Muscle layer of colon (tissue), 2 donors: ENCODE data around the gene MYO5B.

Experiments
- H3K27ac ChIP-seq: one replicate; pipeline ENCODE4 v1.7.0; 2013; ENCODE audit warnings: low read depth, mild to moderate bottlenecking, low read length, moderate library complexity
- H3K27me3 ChIP-seq, 2 donors: one replicate each; pipeline ENCODE4 v1.7.0; 2013; ENCODE audit warnings: low read length in 2 of 2, mild to moderate bottlenecking in 2 of 2; ENCODE audit not compliant: insufficient read depth in 2 of 2, control insufficient read depth in 1 of 2
- H3K36me3 ChIP-seq: one replicate; pipeline ENCODE4 v1.7.0; 2013; ENCODE audit warnings: mild to moderate bottlenecking, low read length; ENCODE audit not compliant: insufficient read depth
- H3K4me1 ChIP-seq: one replicate; pipeline ENCODE4 v1.7.0; 2013; ENCODE audit warnings: mild to moderate bottlenecking, low read length; ENCODE audit not compliant: insufficient read depth
- H3K4me3 ChIP-seq, 2 donors: one replicate each; pipeline ENCODE4 v1.7.0; 2013; ENCODE audit warnings: low read length in 2 of 2, low read depth in 1 of 2, mild to moderate bottlenecking in 1 of 2, moderate library complexity in 1 of 2
- H3K9ac ChIP-seq: one replicate; pipeline ENCODE4 v1.7.0; 2013; ENCODE audit warnings: low read length
- H3K9me3 ChIP-seq: one replicate; pipeline ENCODE4 v1.7.0; 2013; ENCODE audit warnings: mild to moderate bottlenecking, low read length
- donor health status: abdominal sarcoma.
- donor health status: Adenocarcinoma of cecum.

Gene MYO5B

GRCh38 chr18:50057009-50057408 is 137.9 kb downstream of the MYO5B start:
- H3K27me3 ChIP-seq = no peaks in the 10 kb centered on the region

GRCh38 chr18:50056185-50056584 is 138.8 kb downstream of the MYO5B start:
- Histone ChIP-seq H3K4me1 (no peaks in the 10 kb centered on the region), H3K27ac (no peak overlapping the region), H3K4me3 (no peak overlapping the region), H3K36me3 (no peaks in the 10 kb centered on the region), H3K9ac (no peak overlapping the region), H3K9me3 (no peaks in the 10 kb centered on the region), H3K27me3 (no peaks in the 10 kb centered on the region)

More at GRCh38 chr18:50057009-50057408, 137.9 kb downstream of the MYO5B start:
- Histone ChIP-seq H3K4me3 (no peak overlapping the region), H3K36me3 (no peaks in the 10 kb centered on the region), H3K9me3 (no peaks in the 10 kb centered on the region), H3K4me1 (no peaks in the 10 kb centered on the region), H3K27ac (no peak overlapping the region), H3K9ac (no peak overlapping the region)

- Histone ChIP-seq H3K27ac (no peak overlapping the region), H3K9ac (no peak overlapping the region), H3K4me1 (no peaks in the 10 kb centered on the region), H3K36me3 (no peaks in the 10 kb centered on the region), H3K9me3 (no peaks in the 10 kb centered on the region), H3K4me3 (no peak overlapping the region), H3K27me3 (no peaks in the 10 kb centered on the region)
Measured at GRCh38 chr18:50055488-50055887, 139.5 kb downstream of the MYO5B start.

GRCh38 chr18:50053111-50053510 is 141.8 kb downstream of the MYO5B start:
- Histone ChIP-seq H3K4me1 (no peaks in the 10 kb centered on the region), H3K36me3 (no peaks in the 10 kb centered on the region), H3K4me3 (no peak overlapping the region), H3K9me3 (no peaks in the 10 kb centered on the region), H3K27ac (no peak overlapping the region), H3K27me3 (no peaks in the 10 kb centered on the region), H3K9ac (no peak overlapping the region)

GRCh38 chr18:50051288-50051687 is 143.7 kb downstream of the MYO5B start:
- Histone ChIP-seq H3K27ac (no peak overlapping the region), H3K36me3 (no peaks in the 10 kb centered on the region), H3K9me3 (no peaks in the 10 kb centered on the region), H3K9ac (no peak overlapping the region), H3K4me3 (no peak overlapping the region), H3K4me1 (no peaks in the 10 kb centered on the region), H3K27me3 (no peaks in the 10 kb centered on the region)

GRCh38 chr18:50045126-50045525 is 149.8 kb downstream of the MYO5B start:
- Histone ChIP-seq H3K27me3 (no peaks in the 10 kb centered on the region), H3K9ac (no peak overlapping the region), H3K36me3 (no peaks in the 10 kb centered on the region), H3K9me3 (no peaks in the 10 kb centered on the region), H3K4me1 (no peaks in the 10 kb centered on the region), H3K4me3 (no peak overlapping the region), H3K27ac (no peak overlapping the region)

- H3K27ac ChIP-seq = no peak overlapping the region
- no peaks in the 10 kb centered on the region for H3K27me3 ChIP-seq
- H3K36me3 ChIP-seq = no peaks in the 10 kb centered on the region
- no peaks in the 10 kb centered on the region for H3K9me3 ChIP-seq
- no peaks in the 10 kb centered on the region for H3K4me1 ChIP-seq
- H3K9ac ChIP-seq = no peak overlapping the region
- H3K4me3 ChIP-seq = no peak overlapping the region
Measured at GRCh38 chr18:50044402-50044801, 150.5 kb downstream of the MYO5B start.

GRCh38 chr18:50042611-50043010 is 152.3 kb downstream of the MYO5B start:
- no peaks in the 10 kb centered on the region for H3K9me3 ChIP-seq
- no peaks in the 10 kb centered on the region for H3K4me1 ChIP-seq
- H3K9ac ChIP-seq = no peak overlapping the region
- no peak overlapping the region for H3K4me3 ChIP-seq
- no peak overlapping the region for H3K27ac ChIP-seq
- no peaks in the 10 kb centered on the region for H3K36me3 ChIP-seq
- H3K27me3 ChIP-seq = no peaks in the 10 kb centered on the region

- no peak overlapping the region for H3K27ac ChIP-seq
- H3K9me3 ChIP-seq = no peaks in the 10 kb centered on the region
- no peaks in the 10 kb centered on the region for H3K27me3 ChIP-seq
- no peaks in the 10 kb centered on the region for H3K36me3 ChIP-seq
- H3K4me3 ChIP-seq = no peak overlapping the region
- no peaks in the 10 kb centered on the region for H3K4me1 ChIP-seq
- H3K9ac ChIP-seq = no peak overlapping the region
Measured at GRCh38 chr18:50039746-50040145, 155.2 kb downstream of the MYO5B start.

- Histone ChIP-seq H3K9me3 (no peaks in the 10 kb centered on the region), H3K4me3 (no peak overlapping the region), H3K36me3 (no peaks in the 10 kb centered on the region), H3K27me3 (no peaks in the 10 kb centered on the region), H3K27ac (no peak overlapping the region), H3K9ac (no peak overlapping the region), H3K4me1 (no peaks in the 10 kb centered on the region)
Measured at GRCh38 chr18:50038448-50038847, 156.5 kb downstream of the MYO5B start.

GRCh38 chr18:50034029-50034428 is 160.9 kb downstream of the MYO5B start:
- Histone ChIP-seq H3K9ac (no peak overlapping the region), H3K9me3 (no peaks in the 10 kb centered on the region), H3K4me1 (no peaks in the 10 kb centered on the region), H3K36me3 (no peaks in the 10 kb centered on the region), H3K27me3 (no peaks in the 10 kb centered on the region), H3K4me3 (no peak overlapping the region), H3K27ac (no peak overlapping the region)

GRCh38 chr18:50033004-50033403 is 161.9 kb downstream of the MYO5B start:
- no peaks in the 10 kb centered on the region for H3K4me1 ChIP-seq
- H3K36me3 ChIP-seq = no peaks in the 10 kb centered on the region
- H3K9ac ChIP-seq = no peak overlapping the region
- no peak overlapping the region for H3K27ac ChIP-seq
- H3K27me3 ChIP-seq = no peaks in the 10 kb centered on the region
- H3K4me3 ChIP-seq = no peak overlapping the region
- no peaks in the 10 kb centered on the region for H3K9me3 ChIP-seq
